Subcutaneous adipose tissue (tissue), 4 donors: ENCODE measurements around the gene RNPEP. TPM values are rescaled to one million over a fixed set of nuclear protein-coding genes. Genes with fewer than 3 reads are reported as not detected.

ENCODE experiments used
- total RNA-seq, 4 donors: library from RNA; depleted of rRNA; stranded (reverse); fragments of >200 nt; gene quantifications; one replicate each; pipeline ENCODE4 v1.1.0, GENCODE V29; 2016
- TF ChIP-seq, protein P1 (sequence below): fragments of 450-650 bp; IDR thresholded peaks from one replicate; pipeline ENCODE4 v1.5.1; 2016; ENCODE audit warnings: low read depth, mild to moderate bottlenecking, control low read depth, antibody characterized with exemption, moderate library complexity

Gene RNPEP
- total RNA-seq, 4 donors from 2014 or later, result 38.5 to 68.8 (median 47.7) TPM

DNA sequence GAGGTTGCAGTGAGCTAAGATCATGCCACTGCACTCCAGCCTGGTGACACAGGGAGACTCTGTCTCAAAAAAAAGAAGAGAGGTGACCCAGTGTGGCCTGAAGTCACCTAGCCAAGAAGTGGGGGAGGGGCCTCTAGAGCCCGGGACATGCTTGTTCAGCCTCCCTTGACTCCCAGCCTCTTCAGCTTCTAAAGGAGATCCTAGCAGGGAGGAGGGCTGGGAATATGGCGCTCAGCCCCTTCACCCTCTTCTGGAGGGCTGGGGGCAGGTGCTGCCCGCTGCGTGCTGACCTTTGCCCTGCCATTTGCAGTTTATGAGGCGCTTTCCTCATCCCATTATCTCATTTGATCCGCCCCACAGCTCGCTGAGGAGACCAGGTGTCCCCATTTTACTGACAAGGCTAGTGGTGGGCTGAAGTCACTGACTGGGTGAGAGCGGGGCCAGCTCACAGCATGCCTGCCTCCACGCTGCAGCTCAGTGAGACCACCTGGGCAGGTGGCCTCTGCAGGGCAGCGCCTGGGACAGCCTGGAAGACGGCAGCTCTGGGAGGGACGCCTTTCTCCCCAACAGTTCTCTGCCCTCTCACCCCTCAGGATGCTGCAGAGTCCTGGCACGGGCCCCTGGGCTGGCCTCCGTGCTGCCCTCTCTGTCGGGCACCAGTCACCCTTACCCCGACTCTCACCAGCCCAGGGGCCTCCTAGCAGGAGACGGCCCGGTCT lies 35.5 kb downstream of the RNPEP start:
- TF ChIP-seq, protein P1, sequence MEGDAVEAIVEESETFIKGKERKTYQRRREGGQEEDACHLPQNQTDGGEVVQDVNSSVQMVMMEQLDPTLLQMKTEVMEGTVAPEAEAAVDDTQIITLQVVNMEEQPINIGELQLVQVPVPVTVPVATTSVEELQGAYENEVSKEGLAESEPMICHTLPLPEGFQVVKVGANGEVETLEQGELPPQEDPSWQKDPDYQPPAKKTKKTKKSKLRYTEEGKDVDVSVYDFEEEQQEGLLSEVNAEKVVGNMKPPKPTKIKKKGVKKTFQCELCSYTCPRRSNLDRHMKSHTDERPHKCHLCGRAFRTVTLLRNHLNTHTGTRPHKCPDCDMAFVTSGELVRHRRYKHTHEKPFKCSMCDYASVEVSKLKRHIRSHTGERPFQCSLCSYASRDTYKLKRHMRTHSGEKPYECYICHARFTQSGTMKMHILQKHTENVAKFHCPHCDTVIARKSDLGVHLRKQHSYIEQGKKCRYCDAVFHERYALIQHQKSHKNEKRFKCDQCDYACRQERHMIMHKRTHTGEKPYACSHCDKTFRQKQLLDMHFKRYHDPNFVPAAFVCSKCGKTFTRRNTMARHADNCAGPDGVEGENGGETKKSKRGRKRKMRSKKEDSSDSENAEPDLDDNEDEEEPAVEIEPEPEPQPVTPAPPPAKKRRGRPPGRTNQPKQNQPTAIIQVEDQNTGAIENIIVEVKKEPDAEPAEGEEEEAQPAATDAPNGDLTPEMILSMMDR, result no peak

DNA sequence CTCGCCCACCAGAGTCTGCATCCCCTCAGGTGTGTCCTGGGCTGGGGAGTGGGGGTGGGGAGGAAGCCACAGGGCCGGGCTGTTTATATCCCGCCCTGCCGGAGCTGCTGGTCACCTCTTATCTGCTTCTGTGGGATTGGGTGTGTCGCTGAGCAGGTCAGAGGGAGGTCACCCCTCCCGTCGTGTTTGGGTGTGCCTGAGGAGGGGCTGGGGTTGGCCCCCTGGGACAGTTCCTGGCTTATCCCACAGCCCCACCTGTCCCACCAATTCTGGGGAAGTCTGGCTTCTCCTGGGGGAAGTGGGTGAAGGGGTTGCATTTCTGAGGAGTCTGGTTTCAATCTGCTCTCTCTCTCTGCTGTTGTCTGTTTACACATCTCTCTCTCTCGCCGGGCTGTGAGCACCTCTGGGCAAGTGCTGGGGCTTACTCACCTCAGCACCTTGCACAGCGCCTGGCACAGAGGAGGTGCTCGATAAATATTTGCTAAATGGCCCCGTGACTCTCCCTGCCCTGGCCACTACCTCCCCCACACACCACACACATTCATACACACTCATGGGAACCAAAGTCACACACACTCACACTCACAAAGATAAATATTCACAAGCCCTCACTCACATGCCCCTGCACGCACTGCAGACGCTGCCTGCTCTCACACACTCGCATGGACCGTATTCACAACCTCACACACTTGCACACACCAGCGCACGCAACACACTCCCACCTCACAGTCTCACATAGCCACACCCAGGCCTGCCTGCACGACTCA lies 36.2 kb downstream of the RNPEP start:
- TF ChIP-seq, protein P1, result no peak

DNA sequence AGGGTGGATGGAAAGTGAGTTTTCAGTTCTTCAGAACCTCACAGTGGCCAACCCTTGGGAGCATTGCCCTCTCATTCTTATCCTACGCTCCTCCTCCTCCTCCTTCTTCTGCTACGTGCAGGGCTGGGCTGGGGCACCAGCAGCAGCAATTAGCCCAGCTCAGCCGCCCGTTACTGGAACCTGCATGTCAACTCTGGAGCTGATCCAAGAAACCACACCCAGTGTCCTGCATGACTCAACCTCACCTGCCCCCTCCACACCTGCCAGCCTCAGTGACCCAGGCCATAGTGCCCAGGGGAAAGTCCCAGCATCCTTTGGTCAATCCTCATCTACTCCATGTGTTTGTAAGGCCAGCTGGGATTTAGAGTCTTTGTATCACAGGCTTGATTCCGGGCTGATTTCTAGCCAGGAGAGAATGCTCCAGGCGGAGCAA lies 40.6 kb downstream of the RNPEP start:
- TF ChIP-seq, protein P1, result no peak

DNA sequence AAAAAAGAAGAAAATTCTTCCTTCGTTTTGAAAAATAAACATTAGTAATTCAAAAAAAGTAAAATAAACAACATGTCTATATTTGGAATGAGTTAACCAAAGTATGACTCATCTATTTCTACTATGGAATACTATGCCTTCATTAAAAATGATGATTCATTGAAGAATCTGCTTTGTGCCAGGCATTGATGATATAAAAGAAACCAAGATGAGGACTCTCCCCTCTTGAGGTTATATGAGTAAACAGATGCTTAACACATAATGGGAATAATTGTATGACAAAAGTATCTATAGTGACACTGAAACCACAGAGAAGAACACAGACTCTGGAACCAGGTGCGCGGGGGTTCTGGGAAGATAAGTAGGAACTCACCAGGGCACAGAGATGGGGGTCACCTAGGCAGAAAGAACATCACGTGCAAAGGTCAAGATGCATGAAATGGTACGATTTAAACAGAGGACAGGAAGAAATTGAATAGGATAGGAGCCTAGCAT lies 46.8 kb downstream of the RNPEP start:
- TF ChIP-seq, protein P1, result no peak

DNA sequence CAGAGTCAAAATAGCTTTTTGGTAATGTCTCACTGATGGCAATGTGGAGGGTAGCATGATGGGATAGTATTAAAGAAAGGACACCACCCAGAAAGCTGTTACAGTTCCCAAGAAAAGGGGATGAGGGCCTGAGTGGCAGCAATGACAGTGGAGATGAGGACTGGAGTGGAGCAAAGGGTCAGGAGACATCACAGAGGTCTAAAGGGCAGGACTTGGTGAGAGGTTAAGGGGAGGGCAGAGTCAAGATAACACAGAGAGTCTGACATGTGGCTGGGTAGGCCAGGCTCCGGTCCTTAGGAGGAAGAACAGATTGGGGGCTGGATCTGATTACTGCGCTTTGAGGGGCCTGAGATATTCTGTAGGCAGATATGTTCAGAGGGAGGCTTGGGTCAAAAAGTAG lies 47.3 kb downstream of the RNPEP start:
- TF ChIP-seq, protein P1, result no peak

DNA sequence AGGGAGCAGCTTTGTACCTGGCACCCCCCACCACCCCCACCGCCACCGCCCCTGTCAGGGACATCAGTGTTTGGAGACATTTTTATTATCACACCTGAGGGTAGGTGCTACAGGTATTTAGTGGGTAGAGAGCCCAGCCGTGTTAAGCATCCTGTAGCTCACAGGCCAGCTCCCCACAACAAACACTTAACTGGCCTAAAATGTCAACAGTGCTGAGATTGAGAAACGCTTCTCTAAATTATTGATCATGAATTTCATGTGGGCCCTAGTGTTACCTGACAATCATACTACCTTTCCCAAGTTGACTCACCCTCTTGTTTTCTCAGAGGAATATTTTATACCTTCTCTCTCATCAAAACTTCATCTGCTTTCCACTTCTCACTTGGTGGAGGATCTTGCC lies 49.3 kb downstream of the RNPEP start:
- TF ChIP-seq, protein P1, result no peak

DNA sequence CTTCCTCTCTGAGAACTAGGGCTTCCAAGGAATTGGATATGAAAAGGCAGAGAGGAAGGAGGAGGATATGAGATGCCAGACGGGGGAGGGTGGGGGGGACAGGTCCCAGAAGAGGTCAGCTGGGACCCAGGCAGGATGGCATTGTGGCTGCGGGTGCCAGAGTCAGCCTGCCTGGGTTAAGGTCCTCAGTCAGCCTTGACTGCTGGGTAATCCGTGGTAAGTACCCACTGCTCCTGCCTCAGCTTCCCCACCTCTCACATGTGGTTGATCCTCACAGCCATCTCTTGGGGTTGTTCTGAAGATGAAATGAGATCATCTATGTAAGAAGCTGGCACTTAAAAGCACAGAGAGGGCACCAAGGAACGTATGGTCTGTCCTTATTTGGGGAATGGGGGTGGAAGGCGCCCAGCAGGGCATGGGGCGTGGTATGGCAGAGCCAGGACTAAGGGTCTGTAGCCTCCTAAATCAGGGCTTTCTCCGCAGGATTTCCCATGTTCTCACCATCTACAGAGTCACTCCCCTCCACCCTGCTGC lies 51.8 kb downstream of the RNPEP start:
- TF ChIP-seq, protein P1, result no peak
